ENCODE results near the gene DGAT2L6. TPM values are rescaled to one million over a fixed set of nuclear protein-coding genes. Genes with fewer than 3 reads are reported as not detected.

The DGAT2L6 gene
- total RNA-seq, 4 donors from 2014 or later, result not detected

DNA sequence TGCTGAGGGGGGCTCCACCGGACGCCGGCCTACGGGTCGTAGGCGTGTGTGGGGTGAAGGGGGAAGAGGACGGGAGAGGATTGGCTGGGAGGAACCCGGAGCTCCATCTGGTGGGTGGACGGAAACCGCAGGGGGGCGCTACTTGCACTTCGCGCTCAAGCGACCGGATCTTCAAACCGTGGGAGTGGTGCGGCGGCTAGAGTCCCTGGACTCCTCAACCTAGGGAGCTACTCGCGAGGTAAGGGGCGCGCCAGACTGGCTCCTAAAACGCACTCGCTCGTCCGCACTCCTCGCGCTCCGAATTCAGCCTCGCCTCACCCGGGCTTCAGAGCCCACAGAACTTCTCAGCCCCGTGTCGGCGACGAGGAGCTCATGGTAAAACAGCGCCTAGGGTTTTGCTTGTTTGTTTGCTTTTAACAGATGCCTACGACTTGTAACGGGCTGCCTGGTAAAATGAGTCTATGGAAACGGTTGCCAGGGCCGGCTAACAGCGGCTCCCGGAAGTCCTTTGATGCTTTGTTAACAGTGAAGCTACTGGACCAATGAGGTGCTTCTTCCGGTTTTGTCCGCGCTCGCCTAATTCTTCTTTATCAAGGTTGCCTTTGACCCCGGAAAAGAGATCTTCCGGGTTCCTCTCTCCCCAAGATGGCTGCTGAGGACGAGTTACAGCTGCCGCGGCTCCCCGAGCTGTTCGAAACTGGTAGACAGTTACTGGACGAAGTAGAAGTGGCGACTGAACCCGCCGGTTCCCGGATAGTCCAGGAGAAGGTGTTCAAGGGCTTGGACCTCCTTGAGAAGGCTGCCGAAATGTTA, 43.8 kb upstream of the DGAT2L6 start, which contains the start of gene IGBP1:
TSS of gene IGBP1 (plus strand) at position 145 of the 813 bp plus-strand sequence. CDS start at position 646, 501 bp downstream.
- H3K27me3 ChIP-seq, result no peaks in the 10 kb centered on the region
- TF ChIP-seq, protein P1, sequence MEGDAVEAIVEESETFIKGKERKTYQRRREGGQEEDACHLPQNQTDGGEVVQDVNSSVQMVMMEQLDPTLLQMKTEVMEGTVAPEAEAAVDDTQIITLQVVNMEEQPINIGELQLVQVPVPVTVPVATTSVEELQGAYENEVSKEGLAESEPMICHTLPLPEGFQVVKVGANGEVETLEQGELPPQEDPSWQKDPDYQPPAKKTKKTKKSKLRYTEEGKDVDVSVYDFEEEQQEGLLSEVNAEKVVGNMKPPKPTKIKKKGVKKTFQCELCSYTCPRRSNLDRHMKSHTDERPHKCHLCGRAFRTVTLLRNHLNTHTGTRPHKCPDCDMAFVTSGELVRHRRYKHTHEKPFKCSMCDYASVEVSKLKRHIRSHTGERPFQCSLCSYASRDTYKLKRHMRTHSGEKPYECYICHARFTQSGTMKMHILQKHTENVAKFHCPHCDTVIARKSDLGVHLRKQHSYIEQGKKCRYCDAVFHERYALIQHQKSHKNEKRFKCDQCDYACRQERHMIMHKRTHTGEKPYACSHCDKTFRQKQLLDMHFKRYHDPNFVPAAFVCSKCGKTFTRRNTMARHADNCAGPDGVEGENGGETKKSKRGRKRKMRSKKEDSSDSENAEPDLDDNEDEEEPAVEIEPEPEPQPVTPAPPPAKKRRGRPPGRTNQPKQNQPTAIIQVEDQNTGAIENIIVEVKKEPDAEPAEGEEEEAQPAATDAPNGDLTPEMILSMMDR (IDR thresholded peaks at IDR 0.05), result peak; percentile 37 to 56 (median 48)
- no peak for TF ChIP-seq POLR2A (IDR thresholded peaks at IDR 0.05)
- H3K4me1 ChIP-seq, result no peaks in the 10 kb centered on the region
- H3K4me3 ChIP-seq, result peak within 1 kb of the TSS; percentile 54 to 61
- peak; percentile 75 to 80 for DNase-seq
- intact Hi-C loops (cut with DNase I; ENCODE audit: low total_unique reads), result no loop called here
- no peaks in the 10 kb centered on the region for H3K36me3 ChIP-seq
- no peaks in the 10 kb centered on the region for H3K9me3 ChIP-seq
- peak within 1 kb of the TSS; percentile 71 to 85 for H3K27ac ChIP-seq

DNA sequence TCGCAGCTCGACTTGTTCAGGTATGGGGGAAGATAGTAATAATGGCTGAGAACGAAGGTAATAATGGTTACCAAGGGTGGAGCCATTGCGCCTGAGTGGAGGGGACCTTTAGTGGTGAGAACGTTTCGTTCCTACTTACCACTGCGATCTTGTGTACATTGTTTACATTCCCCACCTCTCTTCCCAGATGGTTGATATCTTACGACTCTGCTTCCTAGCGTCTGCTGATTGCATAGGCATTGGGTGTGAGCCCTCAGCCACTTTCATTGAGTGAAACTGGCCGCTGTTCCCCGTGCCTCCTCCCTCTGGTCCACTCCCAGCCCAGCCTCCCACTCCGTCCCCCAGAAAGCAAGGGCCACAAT, 43.2 kb upstream of the DGAT2L6 start:
- no peak for DNase-seq
- peak overlapping the region; percentile 71 to 85 for H3K27ac ChIP-seq

DNA sequence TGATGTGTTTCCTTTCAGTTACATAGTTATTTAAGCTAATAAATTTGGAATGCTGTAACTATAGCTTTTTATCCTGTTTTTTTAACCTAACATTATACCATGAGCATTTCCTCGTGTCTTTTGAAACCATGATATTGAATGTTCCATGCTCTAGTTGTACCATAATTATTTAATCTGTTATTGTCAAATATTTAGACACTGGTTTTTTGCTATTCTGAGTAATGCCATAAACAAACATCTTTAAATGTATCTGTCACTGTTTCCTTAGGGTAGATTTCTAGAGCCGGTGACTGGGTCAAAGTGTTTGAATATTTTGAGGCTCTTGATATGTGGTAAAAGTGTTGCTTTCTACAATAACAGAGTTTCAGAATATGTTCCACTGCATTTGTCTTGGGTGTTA, 38.7 kb upstream of the DGAT2L6 start:
- H3K4me3 ChIP-seq, result no peak overlapping the region
- intact Hi-C loops (cut with DNase I; ENCODE audit: low total_unique reads), result no loop called here
- H3K27me3 ChIP-seq, result no peaks in the 10 kb centered on the region
- TF ChIP-seq, protein P1 (IDR thresholded peaks at IDR 0.05), result no peak
- TF ChIP-seq POLR2A (IDR thresholded peaks at IDR 0.05), result no peak
- no peak for DNase-seq
- H3K27ac ChIP-seq, result no peak overlapping the region
- no peaks in the 10 kb centered on the region for H3K36me3 ChIP-seq
- no peaks in the 10 kb centered on the region for H3K4me1 ChIP-seq
- H3K9me3 ChIP-seq, result no peaks in the 10 kb centered on the region

More for the DNA sequence above, 43.2 kb upstream of the DGAT2L6 start:
- intact Hi-C loops (cut with DNase I; ENCODE audit: low total_unique reads), result no loop called here
- Histone ChIP-seq H3K27me3 (no peaks in the 10 kb centered on the region), H3K9me3 (no peaks in the 10 kb centered on the region), H3K4me1 (no peaks in the 10 kb centered on the region), H3K4me3 (peak overlapping the region; percentile 54 to 61), H3K36me3 (no peaks in the 10 kb centered on the region)
- TF ChIP-seq, protein P1 (IDR thresholded peaks at IDR 0.05), result no peak
- TF ChIP-seq POLR2A (IDR thresholded peaks at IDR 0.05), result no peak

DNA sequence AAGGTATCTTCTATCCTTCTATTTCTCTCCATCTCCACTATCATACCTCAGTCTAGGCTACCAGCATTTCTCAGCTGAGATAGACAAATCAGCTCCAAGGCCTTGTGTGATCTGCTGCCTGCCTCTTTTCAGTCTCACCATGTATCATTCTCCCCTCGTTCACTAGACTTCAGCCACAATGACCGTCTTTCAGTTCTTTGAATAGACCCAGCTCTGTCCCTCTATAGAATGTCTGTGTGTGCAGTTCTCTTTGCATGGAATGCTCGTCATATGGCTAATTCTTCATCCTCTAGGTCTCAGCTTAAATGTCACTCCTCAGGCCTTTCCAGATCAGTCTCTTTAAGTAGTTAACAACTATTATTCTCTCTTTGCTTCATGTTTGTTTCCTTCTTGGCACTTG, 37.5 kb upstream of the DGAT2L6 start:
- no peak overlapping the region for H3K4me3 ChIP-seq
- H3K4me1 ChIP-seq, result no peaks in the 10 kb centered on the region
- no peaks in the 10 kb centered on the region for H3K27me3 ChIP-seq
- no peaks in the 10 kb centered on the region for H3K9me3 ChIP-seq
- no peak for TF ChIP-seq POLR2A (IDR thresholded peaks at IDR 0.05)
- TF ChIP-seq, protein P1 (IDR thresholded peaks at IDR 0.05), result no peak
- intact Hi-C loops (cut with DNase I; ENCODE audit: low total_unique reads), result no loop called here
- H3K36me3 ChIP-seq, result no peaks in the 10 kb centered on the region
- no peak for DNase-seq
- H3K27ac ChIP-seq, result no peak overlapping the region

DNA sequence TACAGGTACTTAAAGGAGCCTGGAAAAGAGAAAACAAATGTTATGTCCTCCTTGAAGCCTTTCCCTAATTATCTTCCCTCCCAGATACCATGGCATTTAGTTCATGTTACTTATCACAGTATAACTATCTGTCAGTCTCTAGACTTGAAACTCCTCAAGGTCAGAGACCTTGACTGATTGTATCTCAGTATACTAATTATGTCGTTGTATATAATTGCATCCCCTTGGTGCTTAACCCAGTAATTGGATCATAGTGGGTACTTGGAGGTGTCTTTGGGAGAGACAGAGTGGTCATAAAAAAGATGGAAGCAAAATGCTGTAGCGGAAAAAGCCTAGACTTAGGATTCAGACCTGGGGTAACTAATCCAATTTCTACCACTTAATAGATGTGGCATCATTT, 35.9 kb upstream of the DGAT2L6 start:
- intact Hi-C loops (cut with DNase I; ENCODE audit: low total_unique reads), result no loop called here
- Histone ChIP-seq H3K9me3 (no peaks in the 10 kb centered on the region), H3K4me3 (no peak overlapping the region), H3K36me3 (no peaks in the 10 kb centered on the region), H3K4me1 (no peaks in the 10 kb centered on the region), H3K27ac (no peak overlapping the region), H3K27me3 (no peaks in the 10 kb centered on the region)
- DNase-seq, result no peak
- TF ChIP-seq, protein P1 (IDR thresholded peaks at IDR 0.05), result no peak
- no peak for TF ChIP-seq POLR2A (IDR thresholded peaks at IDR 0.05)
